T-helper 2 cell treated with Interferon-gamma antibody and Interleukin-4, amounts not matched to agents 100 ng/mL and 5 ng/mL, for 36 hours (primary cell): ENCODE data around the gene DLST. TPM values are rescaled to one million over a fixed set of nuclear protein-coding genes. Genes with fewer than 3 reads are reported as not detected.

Experiments used
- intact Hi-C: fragments of 100-400 bp; cut with micrococcal nuclease; formaldehyde crosslinking; loops from one replicate; pipeline ENCODE4 v1.15.1; 2023
- total RNA-seq: library from RNA; stranded (reverse); gene quantifications from 2 replicates; pipeline ENCODE4 v1.2.3, GENCODE V29; 2022

The DLST gene
- total RNA-seq, result 93.7 and 94.6 TPM in 2 replicates

GRCh38 chr14:74881431-74882102, at the start of gene DLST:
Gene DLST (plus strand): TSS chr14:74881916. CDS start chr14:74881954, 38 bp downstream.
- intact Hi-C loops, result loop anchor here (1.0 to 5.0 kb wide), 4 partner anchors 21 to 295 kb away; partner anchors contain the start of genes EIF2B2 and TMED10

GRCh38 chr14:74832849-74833248, 48.9 kb upstream of the DLST start:
- intact Hi-C loops, result no loop called here

GRCh38 chr14:74834692-74835392, 46.9 kb upstream of the DLST start:
- intact Hi-C loops, result loop anchor here (5.0 kb wide), 1 partner anchor 47 kb away; the partner anchor contains the start of gene DLST

- intact Hi-C loops, result loop anchor here (5.0 kb wide), 1 partner anchor 47 kb away; the partner anchor contains the start of gene DLST
Measured at GRCh38 chr14:74835645-74836250, 46.0 kb upstream of the DLST start.

GRCh38 chr14:74836251-74836960, 45.3 kb upstream of the DLST start:
- intact Hi-C loops, result loop anchor here (5.0 kb wide), 1 partner anchor 46 kb away; the partner anchor contains the start of gene DLST

DNA sequence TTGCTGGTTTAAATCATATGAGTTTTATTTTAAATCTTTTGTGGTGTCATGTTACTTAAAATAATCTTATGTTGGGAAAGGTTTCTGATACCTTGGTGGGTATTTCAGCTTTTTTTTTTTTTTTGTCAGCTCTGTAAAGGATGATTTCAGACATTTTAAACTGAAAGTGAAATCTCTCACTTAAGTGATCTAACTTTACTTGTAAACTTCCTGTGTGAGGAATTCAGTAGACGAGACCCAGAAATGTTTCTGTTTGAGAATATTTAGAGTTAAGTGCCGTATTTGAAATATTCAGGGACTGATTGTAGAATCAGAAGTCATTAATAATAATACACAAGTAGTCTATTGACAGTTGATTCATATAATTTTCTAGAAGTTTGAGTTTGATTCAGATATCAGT, 43.5 kb upstream of the DLST start:
- intact Hi-C loops, result loop anchor here (1.0 to 5.0 kb wide), 2 partner anchors 44 to 75 kb away; partner anchors contain the start of genes DLST and YLPM1

- intact Hi-C loops, result no loop called here
Measured at GRCh38 chr14:74840603-74841030, 41.1 kb upstream of the DLST start.

GRCh38 chr14:74841230-74842207, 40.2 kb upstream of the DLST start:
- intact Hi-C loops, result no loop called here

GRCh38 chr14:74843653-74844052, 38.1 kb upstream of the DLST start:
- intact Hi-C loops, result no loop called here

DNA sequence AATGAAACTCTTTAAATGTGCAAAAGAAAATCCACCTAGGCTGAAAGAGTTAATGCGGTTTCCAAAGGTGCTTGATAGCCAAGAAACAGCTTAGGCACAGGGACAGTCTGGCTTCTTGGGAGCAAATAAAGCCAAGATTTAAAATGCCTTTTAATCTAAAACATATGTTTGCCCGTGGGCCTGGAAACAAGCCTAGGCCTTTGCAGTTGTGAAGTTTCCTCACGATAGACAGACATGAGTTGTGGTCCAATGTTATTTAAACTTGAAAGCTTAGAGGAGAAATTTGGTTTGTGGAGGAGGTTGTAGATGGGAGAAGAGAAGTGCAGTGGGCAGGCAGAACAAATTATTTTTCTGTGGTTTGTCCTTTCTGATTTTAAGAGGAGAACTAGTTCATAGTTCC, 35.5 kb upstream of the DLST start:
- intact Hi-C loops, result no loop called here

GRCh38 chr14:74846968-74847665, 34.6 kb upstream of the DLST start:
- intact Hi-C loops, result no loop called here

- intact Hi-C loops, result no loop called here
Measured at GRCh38 chr14:74848768-74849167, 32.9 kb upstream of the DLST start.

DNA sequence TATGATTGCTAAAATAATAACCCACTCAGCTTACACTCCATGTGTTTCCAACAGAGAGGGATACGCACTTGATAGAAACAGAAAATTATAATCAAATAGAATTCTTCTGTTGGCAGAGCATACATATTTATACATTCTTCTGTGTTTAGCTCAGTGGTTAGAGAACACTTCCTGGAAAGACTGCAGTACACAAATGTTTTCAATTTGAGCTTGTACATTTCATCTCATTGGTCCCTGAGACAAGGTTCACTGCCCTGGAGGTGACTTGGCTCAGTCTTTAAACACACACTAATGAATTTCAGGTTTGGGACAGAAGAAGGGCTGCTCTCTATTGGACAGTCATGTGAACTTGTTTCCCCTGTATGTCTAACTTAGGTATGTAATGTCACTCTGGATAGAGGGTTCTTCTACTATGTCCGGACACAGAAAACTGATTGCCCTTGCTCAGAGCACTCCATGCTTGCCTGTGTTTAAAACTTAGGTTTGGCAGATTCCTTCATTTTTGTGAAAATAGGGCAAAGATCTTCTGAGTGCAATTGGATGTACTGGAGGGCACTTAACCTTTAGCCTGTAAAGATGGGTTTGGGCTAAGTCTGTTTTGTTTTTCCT, 28.7 kb upstream of the DLST start:
- intact Hi-C loops, result no loop called here

DNA sequence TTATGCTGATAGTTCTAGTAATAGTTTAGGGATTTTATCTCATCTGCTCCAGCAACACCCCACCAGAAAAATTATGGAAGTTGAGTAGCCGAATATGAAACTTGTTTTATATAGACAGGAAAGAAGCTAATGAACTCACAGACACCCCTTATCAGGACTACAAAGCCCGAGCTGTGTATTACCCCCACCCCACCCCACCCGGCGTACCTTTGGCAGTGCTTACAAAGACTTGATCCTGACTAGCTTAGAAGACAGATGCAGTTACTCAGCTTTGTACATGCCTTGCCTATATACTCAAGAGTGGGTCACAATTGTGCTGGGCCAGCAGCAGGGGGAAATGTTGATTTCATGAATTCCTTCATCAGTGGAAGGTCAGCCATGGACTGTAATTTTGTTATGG, 28.1 kb upstream of the DLST start:
- intact Hi-C loops, result no loop called here

GRCh38 chr14:74855021-74855420, 26.7 kb upstream of the DLST start:
- intact Hi-C loops, result no loop called here

GRCh38 chr14:74855945-74856344, 25.8 kb upstream of the DLST start:
- intact Hi-C loops, result no loop called here

DNA sequence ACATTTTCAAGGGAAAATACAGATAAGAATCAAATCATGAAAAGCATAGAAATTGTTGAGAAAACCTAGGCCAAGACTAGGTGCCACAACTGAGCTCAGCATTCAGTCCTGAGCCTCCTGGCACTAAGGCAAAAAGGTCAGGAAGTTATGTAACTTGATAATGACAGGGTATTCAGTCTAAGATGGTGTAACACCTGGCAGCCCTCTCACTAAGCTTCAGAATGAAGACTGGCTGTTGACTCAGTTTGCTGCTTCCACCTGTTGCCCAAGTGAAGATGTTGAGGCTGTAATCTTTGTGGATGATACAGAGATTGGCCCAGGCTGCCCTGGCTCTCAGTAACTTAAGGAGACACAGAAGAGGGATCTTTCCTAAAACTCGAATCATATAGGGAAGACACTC, 25.4 kb upstream of the DLST start:
- intact Hi-C loops, result no loop called here

DNA sequence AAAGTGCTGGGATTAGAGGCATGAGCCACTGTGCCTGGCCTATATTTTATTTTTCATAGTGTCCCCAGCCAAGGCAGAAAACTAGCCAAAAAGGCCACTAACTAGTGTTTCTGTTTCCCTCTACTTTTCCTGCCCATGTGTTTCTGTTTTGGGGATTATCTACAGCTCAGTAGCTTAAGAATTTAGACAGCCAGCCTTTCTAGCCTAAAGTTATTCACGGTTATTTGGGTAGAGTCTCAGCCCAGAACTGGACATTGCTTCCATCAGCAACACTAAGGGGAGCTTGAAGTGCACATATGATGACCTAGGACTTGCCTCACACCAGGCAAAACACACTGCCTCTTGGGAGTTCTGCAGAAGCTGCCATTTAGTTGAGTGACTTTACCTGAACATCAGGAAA, 23.7 kb upstream of the DLST start:
- intact Hi-C loops, result no loop called here
